Activated T-helper 9 cell treated with anti-CD3 and anti-CD28 coated beads, Interleukin-2, amount 50 U/mL, for 16 hours (primary cell): ENCODE results near the gene PODN.

ENCODE experiments used
- DNase-seq: peaks from one replicate; pipeline ENCODE4 v3.0.0-alpha.2; 2020; ENCODE audit warnings: low read depth

Gene PODN

GRCh38 chr1:53115403-53116306 is 53.6 kb downstream of the PODN start:
- no peak for DNase-seq

GRCh38 chr1:53116307-53116810 is 54.3 kb downstream of the PODN start:
- no peak for DNase-seq

GRCh38 chr1:53116933-53117600 is 55.1 kb downstream of the PODN start:
- DNase-seq, result no peak

- no peak for DNase-seq
Observed at GRCh38 chr1:53117836-53118235, 55.8 kb downstream of the PODN start.

- DNase-seq, result no peak
Observed at GRCh38 chr1:53120659-53121058, 58.6 kb downstream of the PODN start.

GRCh38 chr1:53121319-53122172 is 59.5 kb downstream of the PODN start:
- DNase-seq, result no peak

- DNase-seq, result no peak
Observed at GRCh38 chr1:53122201-53122885, 60.3 kb downstream of the PODN start.

- no peak for DNase-seq
Observed at GRCh38 chr1:53122961-53123413, 61.0 kb downstream of the PODN start.

GRCh38 chr1:53123453-53124140 is 61.6 kb downstream of the PODN start:
- DNase-seq, result no peak

- DNase-seq, result no peak
Observed at GRCh38 chr1:53125122-53125521, 63.1 kb downstream of the PODN start.

- no peak for DNase-seq
Observed at GRCh38 chr1:53125623-53126360, 63.8 kb downstream of the PODN start.

GRCh38 chr1:53126495-53126894 is 64.5 kb downstream of the PODN start:
- no peak for DNase-seq

- DNase-seq, result no peak
Observed at GRCh38 chr1:53127546-53127945, 65.5 kb downstream of the PODN start.

GRCh38 chr1:53128401-53128800 is 66.4 kb downstream of the PODN start:
- DNase-seq, result no peak

GRCh38 chr1:53129891-53130597 is 68.0 kb downstream of the PODN start:
- no peak for DNase-seq

GRCh38 chr1:53130598-53130877 is 68.5 kb downstream of the PODN start:
- DNase-seq, result no peak

- DNase-seq, result no peak
Observed at GRCh38 chr1:53130878-53131589, 69.0 kb downstream of the PODN start.

- no peak for DNase-seq
Observed at GRCh38 chr1:53131590-53131938, 69.6 kb downstream of the PODN start.

- DNase-seq, result no peak
Observed at GRCh38 chr1:53132176-53132575, 70.2 kb downstream of the PODN start.
